ENCODE measurements around the gene SDR42E2.
"Not testable (repeated sequence)": the region's sequence is repeated elsewhere in the genome, so short reads cannot be mapped to it uniquely, and the experiment has no call there.

SDR42E2 gene

GRCh38 chr16:22163806-22164205 lies 1.5 kb downstream of the SDR42E2 start:
- Histone ChIP-seq H3K9me3 (ENCODE audit: insufficient read depth, low read depth, low read length) (no peaks in the 10 kb centered on the region), H3K27ac (ENCODE audit: low read depth, low read length) (no peak overlapping the region), H3K4me1 (ENCODE audit: insufficient read depth, low read length) (no peaks in the 10 kb centered on the region), H3K27me3 (ENCODE audit: insufficient read depth, low read length) (peaks cover 41% of the 10 kb centered on the region), H3K36me3 (ENCODE audit: insufficient read depth, low read length) (no peaks in the 10 kb centered on the region), H3K9ac (ENCODE audit: low read depth, low read length) (no peak overlapping the region), H3K4me3 (ENCODE audit: low read length) (no peak overlapping the region)
- WGBS = 87% methylated on average over 6 of the region's 6 CpGs

GRCh38 chr16:22164482-22164881 lies 2.2 kb downstream of the SDR42E2 start:
- no peak overlapping the region for H3K9ac ChIP-seq (ENCODE audit: low read depth, low read length)
- peaks cover 40% of the 10 kb centered on the region for H3K27me3 ChIP-seq (ENCODE audit: insufficient read depth, low read length)
- H3K9me3 ChIP-seq (ENCODE audit: insufficient read depth, low read depth, low read length) = no peaks in the 10 kb centered on the region
- H3K36me3 ChIP-seq (ENCODE audit: insufficient read depth, low read length) = no peaks in the 10 kb centered on the region
- H3K27ac ChIP-seq (ENCODE audit: low read depth, low read length) = no peak overlapping the region
- no peaks in the 10 kb centered on the region for H3K4me1 ChIP-seq (ENCODE audit: insufficient read depth, low read length)
- H3K4me3 ChIP-seq (ENCODE audit: low read length) = no peak overlapping the region
- WGBS = 92% methylated on average over 5 of the region's 5 CpGs

- Histone ChIP-seq H3K9ac (ENCODE audit: low read depth, low read length) (no peak overlapping the region), H3K36me3 (ENCODE audit: insufficient read depth, low read length) (no peaks in the 10 kb centered on the region), H3K4me3 (ENCODE audit: low read length) (no peak overlapping the region), H3K4me1 (ENCODE audit: insufficient read depth, low read length) (no peaks in the 10 kb centered on the region), H3K9me3 (ENCODE audit: insufficient read depth, low read depth, low read length) (no peaks in the 10 kb centered on the region), H3K27me3 (ENCODE audit: insufficient read depth, low read length) (peaks cover 28% of the 10 kb centered on the region), H3K27ac (ENCODE audit: low read depth, low read length) (no peak overlapping the region)
- 96% methylated on average over 16 of the region's 16 CpGs for WGBS
Observed at GRCh38 chr16:22165508-22166285, 3.4 kb downstream of the SDR42E2 start.

- Histone ChIP-seq H3K27me3 (ENCODE audit: insufficient read depth, low read length) (no peaks in the 10 kb centered on the region), H3K9ac (ENCODE audit: low read depth, low read length) (no peak overlapping the region), H3K27ac (ENCODE audit: low read depth, low read length) (no peak overlapping the region), H3K9me3 (ENCODE audit: insufficient read depth, low read depth, low read length) (no peaks in the 10 kb centered on the region), H3K4me3 (ENCODE audit: low read length) (no peak overlapping the region), H3K36me3 (ENCODE audit: insufficient read depth, low read length) (no peaks in the 10 kb centered on the region), H3K4me1 (ENCODE audit: insufficient read depth, low read length) (no peaks in the 10 kb centered on the region)
- WGBS = 93% methylated on average over 6 of the region's 6 CpGs
Observed at GRCh38 chr16:22171953-22172352, 9.6 kb downstream of the SDR42E2 start.

- 94% methylated on average over 1 of the region's 1 CpG for WGBS
Observed at GRCh38 chr16:22172642-22173041, 10.3 kb downstream of the SDR42E2 start.

GRCh38 chr16:22174642-22175041 lies 12.3 kb downstream of the SDR42E2 start:
- Histone ChIP-seq H3K4me1 (ENCODE audit: insufficient read depth, low read length) (no peaks in the 10 kb centered on the region), H3K27ac (ENCODE audit: low read depth, low read length) (no peak overlapping the region), H3K4me3 (ENCODE audit: low read length) (no peak overlapping the region), H3K27me3 (ENCODE audit: insufficient read depth, low read length) (no peaks in the 10 kb centered on the region), H3K36me3 (ENCODE audit: insufficient read depth, low read length) (no peaks in the 10 kb centered on the region), H3K9ac (ENCODE audit: low read depth, low read length) (no peak overlapping the region), H3K9me3 (ENCODE audit: insufficient read depth, low read depth, low read length) (no peaks in the 10 kb centered on the region)
- WGBS = 87% methylated on average over 9 of the region's 9 CpGs

More at GRCh38 chr16:22172642-22173041, 10.3 kb downstream of the SDR42E2 start:
- not testable (repeated sequence) for H3K4me3 ChIP-seq (ENCODE audit: low read length); H3K4me1 ChIP-seq (ENCODE audit: insufficient read depth, low read length); H3K9ac ChIP-seq (ENCODE audit: low read depth, low read length); H3K27me3 ChIP-seq (ENCODE audit: insufficient read depth, low read length); H3K27ac ChIP-seq (ENCODE audit: low read depth, low read length); H3K36me3 ChIP-seq (ENCODE audit: insufficient read depth, low read length); H3K9me3 ChIP-seq (ENCODE audit: insufficient read depth, low read depth, low read length)

GRCh38 chr16:22177968-22178930 lies 15.9 kb downstream of the SDR42E2 start:
- no peaks in the 10 kb centered on the region for H3K36me3 ChIP-seq (ENCODE audit: insufficient read depth, low read length)
- H3K9me3 ChIP-seq (ENCODE audit: insufficient read depth, low read depth, low read length) = no peaks in the 10 kb centered on the region
- no peaks in the 10 kb centered on the region for H3K4me1 ChIP-seq (ENCODE audit: insufficient read depth, low read length)
- no peak overlapping the region for H3K27ac ChIP-seq (ENCODE audit: low read depth, low read length)
- H3K9ac ChIP-seq (ENCODE audit: low read depth, low read length) = no peak overlapping the region
- no peaks in the 10 kb centered on the region for H3K27me3 ChIP-seq (ENCODE audit: insufficient read depth, low read length)
- no peak overlapping the region for H3K4me3 ChIP-seq (ENCODE audit: low read length)
- WGBS = 86% methylated on average over 18 of the region's 18 CpGs

- H3K27me3 ChIP-seq (ENCODE audit: insufficient read depth, low read length) = no peaks in the 10 kb centered on the region
Observed at GRCh38 chr16:22181426-22181825, 19.1 kb downstream of the SDR42E2 start.

GRCh38 chr16:22181843-22182242 lies 19.5 kb downstream of the SDR42E2 start:
- Histone ChIP-seq H3K4me1 (ENCODE audit: insufficient read depth, low read length) (no peaks in the 10 kb centered on the region), H3K9me3 (ENCODE audit: insufficient read depth, low read depth, low read length) (no peaks in the 10 kb centered on the region), H3K4me3 (ENCODE audit: low read length) (no peak overlapping the region), H3K36me3 (ENCODE audit: insufficient read depth, low read length) (no peaks in the 10 kb centered on the region), H3K27ac (ENCODE audit: low read depth, low read length) (no peak overlapping the region), H3K9ac (ENCODE audit: low read depth, low read length) (no peak overlapping the region), H3K27me3 (ENCODE audit: insufficient read depth, low read length) (no peaks in the 10 kb centered on the region)
- 90% methylated on average over 7 of the region's 7 CpGs for WGBS

More at GRCh38 chr16:22181426-22181825, 19.1 kb downstream of the SDR42E2 start:
- 90% methylated on average over 11 of the region's 11 CpGs for WGBS
- Histone ChIP-seq H3K36me3 (ENCODE audit: insufficient read depth, low read length) (no peaks in the 10 kb centered on the region), H3K4me1 (ENCODE audit: insufficient read depth, low read length) (no peaks in the 10 kb centered on the region), H3K27ac (ENCODE audit: low read depth, low read length) (no peak overlapping the region), H3K9ac (ENCODE audit: low read depth, low read length) (no peak overlapping the region), H3K9me3 (ENCODE audit: insufficient read depth, low read depth, low read length) (no peaks in the 10 kb centered on the region), H3K4me3 (ENCODE audit: low read length) (no peak overlapping the region)

GRCh38 chr16:22183335-22183734 lies 21.0 kb downstream of the SDR42E2 start:
- Histone ChIP-seq H3K4me3 (ENCODE audit: low read length) (no peak overlapping the region), H3K9ac (ENCODE audit: low read depth, low read length) (no peak overlapping the region), H3K36me3 (ENCODE audit: insufficient read depth, low read length) (no peaks in the 10 kb centered on the region), H3K4me1 (ENCODE audit: insufficient read depth, low read length) (no peaks in the 10 kb centered on the region), H3K27me3 (ENCODE audit: insufficient read depth, low read length) (no peaks in the 10 kb centered on the region), H3K27ac (ENCODE audit: low read depth, low read length) (no peak overlapping the region), H3K9me3 (ENCODE audit: insufficient read depth, low read depth, low read length) (no peaks in the 10 kb centered on the region)
- WGBS = 93% methylated on average over 5 of the region's 5 CpGs

GRCh38 chr16:22183901-22184614 lies 21.8 kb downstream of the SDR42E2 start:
- Histone ChIP-seq H3K9ac (ENCODE audit: low read depth, low read length) (no peak overlapping the region), H3K9me3 (ENCODE audit: insufficient read depth, low read depth, low read length) (no peaks in the 10 kb centered on the region), H3K27me3 (ENCODE audit: insufficient read depth, low read length) (peaks cover 2% of the 10 kb centered on the region; the same call in 1 of the 2 replicates), H3K36me3 (ENCODE audit: insufficient read depth, low read length) (no peaks in the 10 kb centered on the region), H3K4me1 (ENCODE audit: insufficient read depth, low read length) (no peaks in the 10 kb centered on the region), H3K27ac (ENCODE audit: low read depth, low read length) (no peak overlapping the region), H3K4me3 (ENCODE audit: low read length) (no peak overlapping the region)
- 87% methylated on average over 11 of the region's 11 CpGs for WGBS

Data from HUES64 (cell line).